H1 (cell line): ENCODE results near the gene BOLA1. TPM values are rescaled to one million over a fixed set of nuclear protein-coding genes. Genes with fewer than 3 reads are reported as not detected.

Source experiments
- CTBP2 ChIP-seq: IDR thresholded peaks from 2 replicates; pipeline ENCODE4 v1.7.0; 2011; ENCODE audit warnings: borderline replicate concordance, mild to moderate bottlenecking, moderate library complexity, mixed read lengths, low read length; ENCODE audit not compliant: insufficient read depth, insufficient read length
- POLR2A ChIP-seq, 2 experiments: IDR thresholded peaks; 1 replicate in 1 of 2; 2 replicates in 1 of 2; pipeline ENCODE4 v1.6.1; 2011; ENCODE audit warnings: low read depth in 2 of 2, low read length in 2 of 2, mild to moderate bottlenecking in 2 of 2; ENCODE audit errors: control extremely low read depth in 1 of 2
- POLR2AphosphoS5 ChIP-seq: IDR thresholded peaks from 2 replicates; pipeline ENCODE4 v1.6.1; 2011; ENCODE audit warnings: low read depth, low read length
- RAD21 ChIP-seq, 2 experiments: IDR thresholded peaks in 1 of 2; conservative IDR thresholded peaks in 1 of 2; 2 replicates each; pipeline ENCODE4 v1.6.1; 2011; ENCODE audit warnings: low read depth in 2 of 2, low read length in 2 of 2, improper control_type of control experiment in 1 of 2, inconsistent platforms in 1 of 2, mild to moderate bottlenecking in 1 of 2, moderate library complexity in 1 of 2
- SAP30 ChIP-seq: fragments of 300-600 bp; sonication (generic); IDR thresholded peaks from 2 replicates; pipeline ENCODE4 v1.7.1; 2012; ENCODE audit warnings: low read length, moderate library complexity, mild to moderate bottlenecking, inconsistent platforms; ENCODE audit not compliant: insufficient read depth, insufficient replicate concordance
- SIN3A ChIP-seq, 2 experiments: IDR thresholded peaks in 1 of 2; conservative IDR thresholded peaks in 1 of 2; 2 replicates each; pipeline ENCODE4 v1.6.1; 2011 to 2012; ENCODE audit warnings: low read length in 2 of 2, improper control_type of control experiment in 1 of 2, low read depth in 1 of 2, mild to moderate bottlenecking in 1 of 2
- polyA plus RNA-seq, 7 experiments: library from polyadenylated mRNA; depleted of rRNA in 3 of 7; stranded (reverse) in 5 of 7; unstranded in 2 of 7; fragments of >200 nt in 5 of 7; fragments of 200-250 nt in 2 of 7; gene quantifications; 1 replicate in 5 of 7; 2 replicates in 1 of 7; 4 replicates in 1 of 7; pipeline versions ENCODE4 v1.2.1 to v1.2.3, GENCODE V29; 2011 to 2013; ENCODE audit warnings: missing spikeins in 2 of 7, mixed read lengths in 2 of 7
- total RNA-seq: library from RNA; stranded (reverse); fragmentation: NEBNext Ultra II Directional; extraction: Animal tissue kit (Norgen Biotek cat#: 25700); gene quantifications from 2 replicates; pipeline ENCODE4 v1.2.1, GENCODE V29; 2021
- TF ChIP-seq, protein P1 (sequence below): fragments of 300-600 bp; sonication (generic); IDR thresholded peaks from 2 replicates; pipeline ENCODE4 v1.7.1; 2012; ENCODE audit warnings: low read length, moderate library complexity, mild to moderate bottlenecking, inconsistent platforms; ENCODE audit not compliant: insufficient replicate concordance

Gene BOLA1
- total and polyA plus RNA-seq, 2 of the 8 experiments (the other 6 are each of a cell fraction or from before 2014, with no cell fraction given): 8.1 to 15.4 TPM

DNA sequence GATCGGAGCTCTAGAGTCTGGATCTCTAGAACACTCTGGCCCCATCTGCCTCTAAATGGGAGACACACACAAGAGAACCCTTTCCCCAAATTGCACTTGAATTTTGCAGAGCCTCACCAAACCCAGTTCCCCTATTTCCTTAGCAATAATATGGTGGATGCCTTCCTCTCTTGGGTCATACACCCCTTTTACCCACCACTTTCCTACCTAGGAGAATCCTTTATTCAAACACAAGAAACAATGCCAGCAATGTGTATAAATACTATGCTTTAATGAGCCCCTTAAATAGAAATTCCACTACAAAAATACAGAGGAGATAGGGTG is 29.0 kb downstream of the BOLA1 start (continued):
- TF ChIP-seq, protein P1, sequence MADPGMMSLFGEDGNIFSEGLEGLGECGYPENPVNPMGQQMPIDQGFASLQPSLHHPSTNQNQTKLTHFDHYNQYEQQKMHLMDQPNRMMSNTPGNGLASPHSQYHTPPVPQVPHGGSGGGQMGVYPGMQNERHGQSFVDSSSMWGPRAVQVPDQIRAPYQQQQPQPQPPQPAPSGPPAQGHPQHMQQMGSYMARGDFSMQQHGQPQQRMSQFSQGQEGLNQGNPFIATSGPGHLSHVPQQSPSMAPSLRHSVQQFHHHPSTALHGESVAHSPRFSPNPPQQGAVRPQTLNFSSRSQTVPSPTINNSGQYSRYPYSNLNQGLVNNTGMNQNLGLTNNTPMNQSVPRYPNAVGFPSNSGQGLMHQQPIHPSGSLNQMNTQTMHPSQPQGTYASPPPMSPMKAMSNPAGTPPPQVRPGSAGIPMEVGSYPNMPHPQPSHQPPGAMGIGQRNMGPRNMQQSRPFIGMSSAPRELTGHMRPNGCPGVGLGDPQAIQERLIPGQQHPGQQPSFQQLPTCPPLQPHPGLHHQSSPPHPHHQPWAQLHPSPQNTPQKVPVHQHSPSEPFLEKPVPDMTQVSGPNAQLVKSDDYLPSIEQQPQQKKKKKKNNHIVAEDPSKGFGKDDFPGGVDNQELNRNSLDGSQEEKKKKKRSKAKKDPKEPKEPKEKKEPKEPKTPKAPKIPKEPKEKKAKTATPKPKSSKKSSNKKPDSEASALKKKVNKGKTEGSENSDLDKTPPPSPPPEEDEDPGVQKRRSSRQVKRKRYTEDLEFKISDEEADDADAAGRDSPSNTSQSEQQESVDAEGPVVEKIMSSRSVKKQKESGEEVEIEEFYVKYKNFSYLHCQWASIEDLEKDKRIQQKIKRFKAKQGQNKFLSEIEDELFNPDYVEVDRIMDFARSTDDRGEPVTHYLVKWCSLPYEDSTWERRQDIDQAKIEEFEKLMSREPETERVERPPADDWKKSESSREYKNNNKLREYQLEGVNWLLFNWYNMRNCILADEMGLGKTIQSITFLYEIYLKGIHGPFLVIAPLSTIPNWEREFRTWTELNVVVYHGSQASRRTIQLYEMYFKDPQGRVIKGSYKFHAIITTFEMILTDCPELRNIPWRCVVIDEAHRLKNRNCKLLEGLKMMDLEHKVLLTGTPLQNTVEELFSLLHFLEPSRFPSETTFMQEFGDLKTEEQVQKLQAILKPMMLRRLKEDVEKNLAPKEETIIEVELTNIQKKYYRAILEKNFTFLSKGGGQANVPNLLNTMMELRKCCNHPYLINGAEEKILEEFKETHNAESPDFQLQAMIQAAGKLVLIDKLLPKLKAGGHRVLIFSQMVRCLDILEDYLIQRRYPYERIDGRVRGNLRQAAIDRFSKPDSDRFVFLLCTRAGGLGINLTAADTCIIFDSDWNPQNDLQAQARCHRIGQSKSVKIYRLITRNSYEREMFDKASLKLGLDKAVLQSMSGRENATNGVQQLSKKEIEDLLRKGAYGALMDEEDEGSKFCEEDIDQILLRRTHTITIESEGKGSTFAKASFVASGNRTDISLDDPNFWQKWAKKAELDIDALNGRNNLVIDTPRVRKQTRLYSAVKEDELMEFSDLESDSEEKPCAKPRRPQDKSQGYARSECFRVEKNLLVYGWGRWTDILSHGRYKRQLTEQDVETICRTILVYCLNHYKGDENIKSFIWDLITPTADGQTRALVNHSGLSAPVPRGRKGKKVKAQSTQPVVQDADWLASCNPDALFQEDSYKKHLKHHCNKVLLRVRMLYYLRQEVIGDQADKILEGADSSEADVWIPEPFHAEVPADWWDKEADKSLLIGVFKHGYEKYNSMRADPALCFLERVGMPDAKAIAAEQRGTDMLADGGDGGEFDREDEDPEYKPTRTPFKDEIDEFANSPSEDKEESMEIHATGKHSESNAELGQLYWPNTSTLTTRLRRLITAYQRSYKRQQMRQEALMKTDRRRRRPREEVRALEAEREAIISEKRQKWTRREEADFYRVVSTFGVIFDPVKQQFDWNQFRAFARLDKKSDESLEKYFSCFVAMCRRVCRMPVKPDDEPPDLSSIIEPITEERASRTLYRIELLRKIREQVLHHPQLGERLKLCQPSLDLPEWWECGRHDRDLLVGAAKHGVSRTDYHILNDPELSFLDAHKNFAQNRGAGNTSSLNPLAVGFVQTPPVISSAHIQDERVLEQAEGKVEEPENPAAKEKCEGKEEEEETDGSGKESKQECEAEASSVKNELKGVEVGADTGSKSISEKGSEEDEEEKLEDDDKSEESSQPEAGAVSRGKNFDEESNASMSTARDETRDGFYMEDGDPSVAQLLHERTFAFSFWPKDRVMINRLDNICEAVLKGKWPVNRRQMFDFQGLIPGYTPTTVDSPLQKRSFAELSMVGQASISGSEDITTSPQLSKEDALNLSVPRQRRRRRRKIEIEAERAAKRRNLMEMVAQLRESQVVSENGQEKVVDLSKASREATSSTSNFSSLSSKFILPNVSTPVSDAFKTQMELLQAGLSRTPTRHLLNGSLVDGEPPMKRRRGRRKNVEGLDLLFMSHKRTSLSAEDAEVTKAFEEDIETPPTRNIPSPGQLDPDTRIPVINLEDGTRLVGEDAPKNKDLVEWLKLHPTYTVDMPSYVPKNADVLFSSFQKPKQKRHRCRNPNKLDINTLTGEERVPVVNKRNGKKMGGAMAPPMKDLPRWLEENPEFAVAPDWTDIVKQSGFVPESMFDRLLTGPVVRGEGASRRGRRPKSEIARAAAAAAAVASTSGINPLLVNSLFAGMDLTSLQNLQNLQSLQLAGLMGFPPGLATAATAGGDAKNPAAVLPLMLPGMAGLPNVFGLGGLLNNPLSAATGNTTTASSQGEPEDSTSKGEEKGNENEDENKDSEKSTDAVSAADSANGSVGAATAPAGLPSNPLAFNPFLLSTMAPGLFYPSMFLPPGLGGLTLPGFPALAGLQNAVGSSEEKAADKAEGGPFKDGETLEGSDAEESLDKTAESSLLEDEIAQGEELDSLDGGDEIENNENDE: no peak
- TF ChIP-seq CTBP2: no peak
- no peak for TF ChIP-seq POLR2A (IDR thresholded peaks at IDR 0.05; ENCODE audit: control extremely low read depth in 1 of 2, low read depth in 2 of 2, low read length in 2 of 2)
- TF ChIP-seq SIN3A (conservative IDR thresholded peaks at IDR 0.05 in 1 of 2, IDR thresholded peaks at IDR 0.05 in 1 of 2; ENCODE audit: low read depth in 1 of 2, low read length in 2 of 2): no peak
- TF ChIP-seq SAP30: no peak
- no peak for TF ChIP-seq POLR2AphosphoS5
- TF ChIP-seq RAD21 (IDR thresholded peaks at IDR 0.05 in 1 of 2, conservative IDR thresholded peaks at IDR 0.05 in 1 of 2; ENCODE audit: low read depth in 2 of 2, low read length in 2 of 2): no peak
- TF ChIP-seq, all 59 proteins: peak for 0
